ENCODE data around the gene HIP1R. TPM values are rescaled to one million over a fixed set of nuclear protein-coding genes. Genes with fewer than 3 reads are reported as not detected.
"Not testable (repeated sequence)": the region's sequence is repeated elsewhere in the genome, so short reads cannot be mapped to it uniquely, and the experiment has no call there.

HIP1R gene
- polyA plus RNA-seq, 2 donors = 23.1 to 32.7 TPM

GRCh38 chr12:122871851-122872780, 36.9 kb downstream of the HIP1R start:
- H3K4me1 ChIP-seq (ENCODE audit: control insufficient read depth in 2 of 2, insufficient read depth in 2 of 2, low read length in 1 of 2) = peaks cover 5 to 22% of the 10 kb centered on the region in 2 donors
- peak overlapping the region in 1 of 2 donors; percentile 38 for H3K4me3 ChIP-seq (ENCODE audit: low read depth in 1 of 2, low read length in 2 of 2)
- WGBS, 2 donors = 15 to 19% methylated on average over 23 of the region's 23 CpGs
- peaks cover 10 to 27% of the 10 kb centered on the region in 2 donors for H3K36me3 ChIP-seq (ENCODE audit: control insufficient read depth in 2 of 2, insufficient read depth in 2 of 2, low read length in 1 of 2)
- H3K27ac ChIP-seq (ENCODE audit: low read depth in 2 of 2, low read length in 1 of 2) = peak overlapping the region; percentile 77 to 91
- H3K9me3 ChIP-seq (ENCODE audit: control insufficient read depth in 2 of 2, insufficient read depth in 1 of 2, low read depth in 1 of 2, low read length in 1 of 2) = no peaks in the 10 kb centered on the region
- no peaks in the 10 kb centered on the region for H3K27me3 ChIP-seq (ENCODE audit: control insufficient read depth in 1 of 2, insufficient read depth in 2 of 2, low read length in 2 of 2)

- Histone ChIP-seq H3K36me3 (ENCODE audit: control insufficient read depth in 2 of 2, insufficient read depth in 2 of 2, low read length in 1 of 2) (peaks cover 5 to 20% of the 10 kb centered on the region in 2 donors), H3K4me1 (ENCODE audit: control insufficient read depth in 2 of 2, insufficient read depth in 2 of 2, low read length in 1 of 2) (peaks cover 2 to 17% of the 10 kb centered on the region in 2 donors)
- 56 to 60% methylated on average over 12 of the region's 12 CpGs for WGBS, 2 donors
These were observed 37.6 kb downstream of the HIP1R start for GRCh38 chr12:122872815-122873361.

GRCh38 chr12:122873540-122873939, 38.3 kb downstream of the HIP1R start:
- peaks cover 0 to 13% of the 10 kb centered on the region in 2 donors for H3K36me3 ChIP-seq (ENCODE audit: control insufficient read depth in 2 of 2, insufficient read depth in 2 of 2, low read length in 1 of 2)
- no peaks in the 10 kb centered on the region for H3K9me3 ChIP-seq (ENCODE audit: control insufficient read depth in 2 of 2, insufficient read depth in 1 of 2, low read depth in 1 of 2, low read length in 1 of 2)
- H3K27me3 ChIP-seq (ENCODE audit: control insufficient read depth in 1 of 2, insufficient read depth in 2 of 2, low read length in 2 of 2) = no peaks in the 10 kb centered on the region
- H3K4me1 ChIP-seq (ENCODE audit: control insufficient read depth in 2 of 2, insufficient read depth in 2 of 2, low read length in 1 of 2) = peaks cover 2 to 12% of the 10 kb centered on the region in 2 donors
- peak overlapping the region in 1 of 2 donors; percentile 75 for H3K27ac ChIP-seq (ENCODE audit: low read depth in 2 of 2, low read length in 1 of 2)
- 87 to 89% methylated on average over 4 of the region's 4 CpGs for WGBS, 2 donors
- H3K4me3 ChIP-seq (ENCODE audit: low read depth in 1 of 2, low read length in 2 of 2) = no peak overlapping the region

More at GRCh38 chr12:122872815-122873361, 37.6 kb downstream of the HIP1R start:
- H3K27me3 ChIP-seq (ENCODE audit: control insufficient read depth in 1 of 2, insufficient read depth in 2 of 2, low read length in 2 of 2) = no peaks in the 10 kb centered on the region
- peak overlapping the region; percentile 75 to 77 for H3K27ac ChIP-seq (ENCODE audit: low read depth in 2 of 2, low read length in 1 of 2)
- no peaks in the 10 kb centered on the region for H3K9me3 ChIP-seq (ENCODE audit: control insufficient read depth in 2 of 2, insufficient read depth in 1 of 2, low read depth in 1 of 2, low read length in 1 of 2)
- H3K4me3 ChIP-seq (ENCODE audit: low read depth in 1 of 2, low read length in 2 of 2) = no peak overlapping the region

GRCh38 chr12:122874081-122874480, 38.8 kb downstream of the HIP1R start:
- no peaks in the 10 kb centered on the region for H3K9me3 ChIP-seq (ENCODE audit: control insufficient read depth in 2 of 2, insufficient read depth in 1 of 2, low read depth in 1 of 2, low read length in 1 of 2)
- no peaks in the 10 kb centered on the region for H3K27me3 ChIP-seq (ENCODE audit: control insufficient read depth in 1 of 2, insufficient read depth in 2 of 2, low read length in 2 of 2)
- H3K27ac ChIP-seq (ENCODE audit: low read depth in 2 of 2, low read length in 1 of 2) = no peak overlapping the region
- peaks cover 2 to 15% of the 10 kb centered on the region in 2 donors for H3K4me1 ChIP-seq (ENCODE audit: control insufficient read depth in 2 of 2, insufficient read depth in 2 of 2, low read length in 1 of 2)
- peaks cover 0 to 13% of the 10 kb centered on the region in 2 donors for H3K36me3 ChIP-seq (ENCODE audit: control insufficient read depth in 2 of 2, insufficient read depth in 2 of 2, low read length in 1 of 2)
- H3K4me3 ChIP-seq (ENCODE audit: low read depth in 1 of 2, low read length in 2 of 2) = no peak overlapping the region
- WGBS, 2 donors = 87 to 88% methylated on average over 12 of the region's 12 CpGs

GRCh38 chr12:122875590-122876220, 40.4 kb downstream of the HIP1R start:
- H3K36me3 ChIP-seq (ENCODE audit: control insufficient read depth in 2 of 2, insufficient read depth in 2 of 2, low read length in 1 of 2) = peaks cover 0 to 10% of the 10 kb centered on the region in 2 donors
- no peaks in the 10 kb centered on the region for H3K27me3 ChIP-seq (ENCODE audit: control insufficient read depth in 1 of 2, insufficient read depth in 2 of 2, low read length in 2 of 2)
- peaks cover 4 to 19% of the 10 kb centered on the region in 2 donors for H3K4me1 ChIP-seq (ENCODE audit: control insufficient read depth in 2 of 2, insufficient read depth in 2 of 2, low read length in 1 of 2)
- no peak overlapping the region for H3K27ac ChIP-seq (ENCODE audit: low read depth in 2 of 2, low read length in 1 of 2)
- 56% methylated on average over 7 of the region's 7 CpGs for WGBS, 2 donors
- H3K4me3 ChIP-seq (ENCODE audit: low read depth in 1 of 2, low read length in 2 of 2) = no peak overlapping the region
- H3K9me3 ChIP-seq (ENCODE audit: control insufficient read depth in 2 of 2, insufficient read depth in 1 of 2, low read depth in 1 of 2, low read length in 1 of 2) = no peaks in the 10 kb centered on the region

GRCh38 chr12:122876281-122876680, 41.0 kb downstream of the HIP1R start:
- not testable (repeated sequence) for H3K36me3 ChIP-seq (ENCODE audit: control insufficient read depth in 2 of 2, insufficient read depth in 2 of 2, low read length in 1 of 2); H3K27me3 ChIP-seq (ENCODE audit: control insufficient read depth in 1 of 2, insufficient read depth in 2 of 2, low read length in 2 of 2); H3K27ac ChIP-seq (ENCODE audit: low read depth in 2 of 2, low read length in 1 of 2); H3K9me3 ChIP-seq (ENCODE audit: control insufficient read depth in 2 of 2, insufficient read depth in 1 of 2, low read depth in 1 of 2, low read length in 1 of 2); H3K4me3 ChIP-seq (ENCODE audit: low read depth in 1 of 2, low read length in 2 of 2)
- WGBS, 2 donors = 92 to 97% methylated on average over 5 of the region's 5 CpGs
- peaks cover 5 to 16% of the 10 kb centered on the region in 2 donors for H3K4me1 ChIP-seq (ENCODE audit: control insufficient read depth in 2 of 2, insufficient read depth in 2 of 2, low read length in 1 of 2)

- H3K4me1 ChIP-seq (ENCODE audit: control insufficient read depth in 2 of 2, insufficient read depth in 2 of 2, low read length in 1 of 2) = peaks cover 6 to 16% of the 10 kb centered on the region in 2 donors
- 75 to 76% methylated on average over 3 of the region's 3 CpGs for WGBS, 2 donors
- H3K36me3 ChIP-seq (ENCODE audit: control insufficient read depth in 2 of 2, insufficient read depth in 2 of 2, low read length in 1 of 2) = peaks cover 0 to 10% of the 10 kb centered on the region in 2 donors
- H3K27me3 ChIP-seq (ENCODE audit: control insufficient read depth in 1 of 2, insufficient read depth in 2 of 2, low read length in 2 of 2) = no peaks in the 10 kb centered on the region
- no peak overlapping the region for H3K4me3 ChIP-seq (ENCODE audit: low read depth in 1 of 2, low read length in 2 of 2)
- no peaks in the 10 kb centered on the region for H3K9me3 ChIP-seq (ENCODE audit: control insufficient read depth in 2 of 2, insufficient read depth in 1 of 2, low read depth in 1 of 2, low read length in 1 of 2)
- no peak overlapping the region for H3K27ac ChIP-seq (ENCODE audit: low read depth in 2 of 2, low read length in 1 of 2)
These were observed 41.5 kb downstream of the HIP1R start for GRCh38 chr12:122876731-122877130.

- Histone ChIP-seq H3K4me3 (ENCODE audit: low read depth in 1 of 2, low read length in 2 of 2) (no peak overlapping the region), H3K27me3 (ENCODE audit: control insufficient read depth in 1 of 2, insufficient read depth in 2 of 2, low read length in 2 of 2) (no peaks in the 10 kb centered on the region), H3K36me3 (ENCODE audit: control insufficient read depth in 2 of 2, insufficient read depth in 2 of 2, low read length in 1 of 2) (peaks cover 0 to 10% of the 10 kb centered on the region in 2 donors), H3K27ac (ENCODE audit: low read depth in 2 of 2, low read length in 1 of 2) (peak overlapping the region in 1 of 2 donors; percentile 15), H3K9me3 (ENCODE audit: control insufficient read depth in 2 of 2, insufficient read depth in 1 of 2, low read depth in 1 of 2, low read length in 1 of 2) (no peaks in the 10 kb centered on the region), H3K4me1 (ENCODE audit: control insufficient read depth in 2 of 2, insufficient read depth in 2 of 2, low read length in 1 of 2) (peaks cover 4 to 8% of the 10 kb centered on the region in 2 donors)
- 83% methylated on average over 17 of the region's 17 CpGs for WGBS, 2 donors
These were observed 43.7 kb downstream of the HIP1R start for GRCh38 chr12:122878780-122879612.

Measured in esophagus (tissue), 2 donors.